ENCODE results near the gene MCF2L2. TPM values are rescaled to one million over a fixed set of nuclear protein-coding genes. Genes with fewer than 3 reads are reported as not detected.

MCF2L2 gene
- total RNA-seq, 3 donors from 2014 or later (not counting 1 experiment from before 2014, with no cell fraction given) = 2.2 to 4.9 (median 2.7) TPM

DNA sequence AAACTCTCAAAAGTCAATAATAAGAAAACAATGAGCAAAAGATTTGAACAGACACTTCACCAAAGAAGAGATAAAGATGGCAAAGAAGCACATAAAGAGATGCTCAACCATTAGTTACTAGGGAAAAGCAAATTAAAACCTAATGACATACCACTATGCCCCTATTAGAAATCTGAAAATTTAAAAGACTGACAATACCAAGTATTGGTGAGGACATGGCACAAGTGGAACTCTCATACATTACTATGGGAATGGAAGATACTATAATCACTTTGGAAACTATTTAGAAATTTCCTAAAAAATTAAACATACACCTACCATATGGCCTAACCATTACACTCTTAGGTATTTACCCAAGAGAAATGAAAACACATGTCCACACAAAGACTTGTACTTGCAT, 230.7 kb downstream of the MCF2L2 start:
- intact Hi-C loops (cut with micrococcal nuclease) = no loop called here
- ATAC-seq (no peak), DNase-seq (no peak)
- no peaks in the 10 kb centered on the region for H3K27me3 ChIP-seq (ENCODE audit: control insufficient read depth, insufficient read depth, low read length)
- TF ChIP-seq, protein P1, sequence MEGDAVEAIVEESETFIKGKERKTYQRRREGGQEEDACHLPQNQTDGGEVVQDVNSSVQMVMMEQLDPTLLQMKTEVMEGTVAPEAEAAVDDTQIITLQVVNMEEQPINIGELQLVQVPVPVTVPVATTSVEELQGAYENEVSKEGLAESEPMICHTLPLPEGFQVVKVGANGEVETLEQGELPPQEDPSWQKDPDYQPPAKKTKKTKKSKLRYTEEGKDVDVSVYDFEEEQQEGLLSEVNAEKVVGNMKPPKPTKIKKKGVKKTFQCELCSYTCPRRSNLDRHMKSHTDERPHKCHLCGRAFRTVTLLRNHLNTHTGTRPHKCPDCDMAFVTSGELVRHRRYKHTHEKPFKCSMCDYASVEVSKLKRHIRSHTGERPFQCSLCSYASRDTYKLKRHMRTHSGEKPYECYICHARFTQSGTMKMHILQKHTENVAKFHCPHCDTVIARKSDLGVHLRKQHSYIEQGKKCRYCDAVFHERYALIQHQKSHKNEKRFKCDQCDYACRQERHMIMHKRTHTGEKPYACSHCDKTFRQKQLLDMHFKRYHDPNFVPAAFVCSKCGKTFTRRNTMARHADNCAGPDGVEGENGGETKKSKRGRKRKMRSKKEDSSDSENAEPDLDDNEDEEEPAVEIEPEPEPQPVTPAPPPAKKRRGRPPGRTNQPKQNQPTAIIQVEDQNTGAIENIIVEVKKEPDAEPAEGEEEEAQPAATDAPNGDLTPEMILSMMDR (IDR thresholded peaks at IDR 0.05) = no peak
- H3K4me3 ChIP-seq (ENCODE audit: low read length) = no peak overlapping the region
- no peak overlapping the region for H3K27ac ChIP-seq (ENCODE audit: low read length)
- Mint-ChIP-seq H3K9me3 (no peaks in the 10 kb centered on the region), H3K36me3 (no peaks in the 10 kb centered on the region), H3K27me3 (ENCODE audit: low read depth in 2 of 2) (peaks cover 0 to 4% of the 10 kb centered on the region in 2 donors), H3K27ac (no peak overlapping the region), H3K4me1 (peaks cover 13% of the 10 kb centered on the region in 2 donors), H3K4me3 (no peak overlapping the region)
- peaks cover 2% of the 10 kb centered on the region for H3K4me1 ChIP-seq (ENCODE audit: control insufficient read depth, insufficient read depth, low read length)
- H3K36me3 ChIP-seq (ENCODE audit: control insufficient read depth, insufficient read depth, low read length) = no peaks in the 10 kb centered on the region
- H3K9me3 ChIP-seq (ENCODE audit: control insufficient read depth, insufficient read depth, low read length) = no peaks in the 10 kb centered on the region

DNA sequence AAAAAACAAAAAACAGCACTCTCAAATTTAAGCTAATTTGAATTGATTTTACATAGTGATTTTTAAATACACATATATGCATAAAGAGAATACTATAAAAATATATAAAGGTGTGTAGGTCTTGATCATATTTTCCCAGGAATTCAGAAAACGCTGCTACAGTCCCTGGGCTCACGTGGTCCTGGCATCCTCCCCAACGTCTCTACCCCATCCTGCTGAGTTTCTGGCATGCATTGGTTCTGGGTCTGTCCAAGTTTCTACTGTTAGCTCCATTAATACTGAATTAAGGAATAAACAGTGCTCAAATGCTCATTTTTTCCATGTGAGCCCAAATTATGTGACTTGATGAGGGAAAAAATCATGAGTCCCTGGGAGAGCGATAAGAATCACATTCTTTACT, 233.2 kb downstream of the MCF2L2 start:
- H3K36me3 Mint-ChIP-seq = no peaks in the 10 kb centered on the region
- no peaks in the 10 kb centered on the region for H3K27me3 ChIP-seq (ENCODE audit: control insufficient read depth, insufficient read depth, low read length)
- no peak overlapping the region for H3K4me3 ChIP-seq (ENCODE audit: low read length)
- H3K27ac Mint-ChIP-seq = no peak overlapping the region
- no peaks in the 10 kb centered on the region for H3K36me3 ChIP-seq (ENCODE audit: control insufficient read depth, insufficient read depth, low read length)
- H3K9me3 ChIP-seq (ENCODE audit: control insufficient read depth, insufficient read depth, low read length) = no peaks in the 10 kb centered on the region
- intact Hi-C loops (cut with micrococcal nuclease) = no loop called here
- no peaks in the 10 kb centered on the region for H3K9me3 Mint-ChIP-seq
- TF ChIP-seq, protein P1 (IDR thresholded peaks at IDR 0.05) = no peak
- no peak overlapping the region for H3K27ac ChIP-seq (ENCODE audit: low read length)
- no peaks in the 10 kb centered on the region for H3K4me1 Mint-ChIP-seq
- no peak overlapping the region for H3K4me3 Mint-ChIP-seq
- DNase-seq (no peak), ATAC-seq (no peak)
- H3K4me1 ChIP-seq (ENCODE audit: control insufficient read depth, insufficient read depth, low read length) = no peaks in the 10 kb centered on the region
- WGBS (ENCODE audit: insufficient coverage) = 91% methylated on average over 4 of the region's 4 CpGs
- peaks cover 0 to 4% of the 10 kb centered on the region in 2 donors for H3K27me3 Mint-ChIP-seq (ENCODE audit: low read depth in 2 of 2)

DNA sequence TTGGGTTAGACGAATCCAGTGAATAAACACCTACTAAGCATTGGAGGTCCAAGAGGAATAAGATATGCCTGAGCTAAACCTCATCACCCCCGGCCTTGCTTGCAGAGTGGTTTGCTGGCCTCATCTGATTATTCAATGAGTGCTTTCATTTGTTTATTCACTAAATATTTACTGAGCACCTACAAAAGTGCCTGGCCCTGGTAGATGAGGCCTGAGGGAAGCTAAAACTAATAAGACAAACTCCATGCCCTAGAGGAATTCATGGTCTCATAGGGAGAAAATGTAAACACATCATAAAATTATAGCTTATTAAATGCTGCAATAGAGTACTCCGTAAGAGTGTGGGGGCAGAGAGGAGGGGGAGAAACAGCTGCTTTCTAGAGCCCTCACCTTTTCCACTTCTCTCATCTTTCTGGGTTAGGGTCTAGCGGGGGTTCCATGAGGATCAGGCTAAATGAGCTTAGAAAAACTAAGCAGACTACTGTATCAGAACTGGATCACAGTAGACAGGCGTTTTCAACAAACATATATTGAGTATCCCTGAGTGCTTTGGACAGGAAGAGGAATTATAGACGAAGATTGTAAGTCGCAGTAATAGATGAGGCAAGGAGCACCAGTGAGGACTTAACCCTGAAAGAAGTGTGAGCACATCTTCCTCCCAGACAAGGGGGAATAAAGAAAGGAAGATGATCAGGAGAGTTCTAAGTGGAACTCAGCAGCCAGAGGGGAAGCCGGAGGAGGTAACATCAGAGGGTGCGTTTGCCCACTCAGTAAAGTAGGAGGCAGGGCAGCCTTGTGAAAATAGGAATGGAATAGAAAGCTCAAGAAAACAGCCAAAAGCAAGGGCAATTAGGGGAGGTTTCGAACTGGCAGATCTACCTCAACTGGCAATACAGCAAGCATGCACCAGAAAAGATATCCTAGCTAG, 234.4 kb downstream of the MCF2L2 start:
- 79% methylated on average over 9 of the region's 10 CpGs for WGBS (ENCODE audit: insufficient coverage)
- Mint-ChIP-seq H3K4me1 (no peaks in the 10 kb centered on the region), H3K27ac (no peak overlapping the region), H3K9me3 (no peaks in the 10 kb centered on the region), H3K36me3 (no peaks in the 10 kb centered on the region), H3K4me3 (no peak overlapping the region), H3K27me3 (ENCODE audit: low read depth in 2 of 2) (peaks cover 0 to 4% of the 10 kb centered on the region in 2 donors)
- Histone ChIP-seq H3K4me3 (ENCODE audit: low read length) (no peak overlapping the region), H3K4me1 (ENCODE audit: control insufficient read depth, insufficient read depth, low read length) (no peaks in the 10 kb centered on the region), H3K27ac (ENCODE audit: low read length) (no peak overlapping the region), H3K27me3 (ENCODE audit: control insufficient read depth, insufficient read depth, low read length) (no peaks in the 10 kb centered on the region), H3K36me3 (ENCODE audit: control insufficient read depth, insufficient read depth, low read length) (no peaks in the 10 kb centered on the region), H3K9me3 (ENCODE audit: control insufficient read depth, insufficient read depth, low read length) (no peaks in the 10 kb centered on the region)
- DNase-seq (no peak), ATAC-seq (no peak)
- TF ChIP-seq, protein P1 (IDR thresholded peaks at IDR 0.05) = no peak
- intact Hi-C loops (cut with micrococcal nuclease) = no loop called here

Data from natural killer cell (primary cell).